ENCODE results near the gene MAP3K15. TPM values are rescaled to one million over a fixed set of nuclear protein-coding genes. Genes with fewer than 3 reads are reported as not detected.
A peak's percentile ranks its signal among the peaks of the same experiment; 100 is the strongest.
"Not testable (repeated sequence)": the region's sequence is repeated elsewhere in the genome, so short reads cannot be mapped to it uniquely, and the experiment has no call there.

Gene MAP3K15
- total RNA-seq, 1 donor from 2014 or later, result 2.1 TPM

- Histone ChIP-seq H3K27ac (ENCODE audit: low read depth, low read length) (no peak overlapping the region), H4K20me1 (ENCODE audit: insufficient read depth, low read length) (no peaks in the 10 kb centered on the region), H2AFZ (ENCODE audit: low read depth, low read length) (no peak overlapping the region), H3K79me2 (ENCODE audit: insufficient read depth, low read length) (no peaks in the 10 kb centered on the region), H3K36me3 (ENCODE audit: insufficient read depth, low read length) (no peaks in the 10 kb centered on the region), H3K4me2 (ENCODE audit: low read length) (no peak overlapping the region), H3K9ac (ENCODE audit: low read length) (no peak overlapping the region), H3K4me1 (ENCODE audit: insufficient read depth, low read length) (no peaks in the 10 kb centered on the region), H3K27me3 (ENCODE audit: insufficient read depth, low read length) (no peaks in the 10 kb centered on the region), H3K9me3 (ENCODE audit: insufficient read depth, low read depth, low read length) (no peaks in the 10 kb centered on the region), H3K4me3 (ENCODE audit: insufficient read depth, low read depth, low read length) (no peak overlapping the region)
- Mint-ChIP-seq H3K4me1 (ENCODE audit: low read depth, unreplicated experiment) (no peaks in the 10 kb centered on the region), H3K27ac (ENCODE audit: unreplicated experiment) (no peak overlapping the region), H3K27me3 (ENCODE audit: low read depth, unreplicated experiment) (peaks cover 3% of the 10 kb centered on the region), H3K9me3 (ENCODE audit: unreplicated experiment) (peaks cover 2% of the 10 kb centered on the region), H3K36me3 (ENCODE audit: low read depth, unreplicated experiment) (no peaks in the 10 kb centered on the region), H3K4me3 (ENCODE audit: unreplicated experiment) (no peak overlapping the region)
- FAIRE-seq, result no peak
- TF ChIP-seq CTCF (IDR thresholded peaks at IDR 0.05; ENCODE audit: insufficient read depth, low read depth, low read length) (no peak), EZH2 (IDR thresholded peaks at IDR 0.05; ENCODE audit: insufficient read depth, low read length) (no peak)
- no peak for DNase-seq (ENCODE audit: low read depth)
Observed at GRCh38 chrX:19496711-19497110, 18.6 kb downstream of the MAP3K15 start.

GRCh38 chrX:19487520-19488200 is 27.6 kb downstream of the MAP3K15 start:
- DNase-seq (ENCODE audit: low read depth), result no peak
- Mint-ChIP-seq H3K36me3 (ENCODE audit: low read depth, unreplicated experiment) (no peaks in the 10 kb centered on the region), H3K4me3 (ENCODE audit: unreplicated experiment) (no peak overlapping the region), H3K9me3 (ENCODE audit: unreplicated experiment) (no peaks in the 10 kb centered on the region), H3K27me3 (ENCODE audit: low read depth, unreplicated experiment) (no peaks in the 10 kb centered on the region), H3K4me1 (ENCODE audit: low read depth, unreplicated experiment) (no peaks in the 10 kb centered on the region), H3K27ac (ENCODE audit: unreplicated experiment) (no peak overlapping the region)
- no peaks in the 10 kb centered on the region for H3K36me3 ChIP-seq (ENCODE audit: insufficient read depth, low read length)
- H4K20me1 ChIP-seq (ENCODE audit: insufficient read depth, low read length), result no peaks in the 10 kb centered on the region
- TF ChIP-seq CTCF (IDR thresholded peaks at IDR 0.05; ENCODE audit: insufficient read depth, low read depth, low read length), result no peak
- TF ChIP-seq EZH2 (IDR thresholded peaks at IDR 0.05; ENCODE audit: insufficient read depth, low read length), result no peak
- no peak overlapping the region for H3K9ac ChIP-seq (ENCODE audit: low read length)
- no peaks in the 10 kb centered on the region for H3K9me3 ChIP-seq (ENCODE audit: insufficient read depth, low read depth, low read length)
- H3K4me3 ChIP-seq (ENCODE audit: insufficient read depth, low read depth, low read length), result no peak overlapping the region
- H3K4me1 ChIP-seq (ENCODE audit: insufficient read depth, low read length), result no peaks in the 10 kb centered on the region
- H3K4me2 ChIP-seq (ENCODE audit: low read length), result no peak overlapping the region
- H3K79me2 ChIP-seq (ENCODE audit: insufficient read depth, low read length), result no peaks in the 10 kb centered on the region
- H3K27me3 ChIP-seq (ENCODE audit: insufficient read depth, low read length), result no peaks in the 10 kb centered on the region
- FAIRE-seq, result no peak
- no peak overlapping the region for H2AFZ ChIP-seq (ENCODE audit: low read depth, low read length)
- no peak overlapping the region for H3K27ac ChIP-seq (ENCODE audit: low read depth, low read length)

- H3K9me3 Mint-ChIP-seq (ENCODE audit: unreplicated experiment), result peaks cover 2% of the 10 kb centered on the region
- no peaks in the 10 kb centered on the region for H3K36me3 Mint-ChIP-seq (ENCODE audit: low read depth, unreplicated experiment)
- Histone ChIP-seq H3K79me2 (ENCODE audit: insufficient read depth, low read length) (no peaks in the 10 kb centered on the region), H3K27ac (ENCODE audit: low read depth, low read length) (no peak overlapping the region), H3K4me2 (ENCODE audit: low read length) (no peak overlapping the region), H3K36me3 (ENCODE audit: insufficient read depth, low read length) (no peaks in the 10 kb centered on the region), H3K4me3 (ENCODE audit: insufficient read depth, low read depth, low read length) (no peak overlapping the region), H2AFZ (ENCODE audit: low read depth, low read length) (no peak overlapping the region), H4K20me1 (ENCODE audit: insufficient read depth, low read length) (no peaks in the 10 kb centered on the region), H3K27me3 (ENCODE audit: insufficient read depth, low read length) (no peaks in the 10 kb centered on the region), H3K4me1 (ENCODE audit: insufficient read depth, low read length) (no peaks in the 10 kb centered on the region), H3K9ac (ENCODE audit: low read length) (no peak overlapping the region), H3K9me3 (ENCODE audit: insufficient read depth, low read depth, low read length) (no peaks in the 10 kb centered on the region)
- no peaks in the 10 kb centered on the region for H3K27me3 Mint-ChIP-seq (ENCODE audit: low read depth, unreplicated experiment)
- H3K4me3 Mint-ChIP-seq (ENCODE audit: unreplicated experiment), result no peak overlapping the region
- H3K4me1 Mint-ChIP-seq (ENCODE audit: low read depth, unreplicated experiment), result no peaks in the 10 kb centered on the region
- TF ChIP-seq EZH2 (IDR thresholded peaks at IDR 0.05; ENCODE audit: insufficient read depth, low read length) (no peak), CTCF (IDR thresholded peaks at IDR 0.05; ENCODE audit: insufficient read depth, low read depth, low read length) (no peak)
- no peak overlapping the region for H3K27ac Mint-ChIP-seq (ENCODE audit: unreplicated experiment)
- DNase-seq (ENCODE audit: low read depth), result no peak
- FAIRE-seq, result no peak
Observed at GRCh38 chrX:19479458-19479857, 35.9 kb downstream of the MAP3K15 start.

GRCh38 chrX:19468383-19468782 is 46.9 kb downstream of the MAP3K15 start:
- FAIRE-seq, result peak; percentile 59
- not testable (repeated sequence) for H3K27me3 ChIP-seq (ENCODE audit: insufficient read depth, low read length); H3K4me3 Mint-ChIP-seq (ENCODE audit: unreplicated experiment); H3K27ac ChIP-seq (ENCODE audit: low read depth, low read length); H3K4me1 ChIP-seq (ENCODE audit: insufficient read depth, low read length); H3K9me3 ChIP-seq (ENCODE audit: insufficient read depth, low read depth, low read length); H3K9ac ChIP-seq (ENCODE audit: low read length); H3K27ac Mint-ChIP-seq (ENCODE audit: unreplicated experiment); DNase-seq (ENCODE audit: low read depth); H3K4me1 Mint-ChIP-seq (ENCODE audit: low read depth, unreplicated experiment); H3K36me3 ChIP-seq (ENCODE audit: insufficient read depth, low read length); H3K79me2 ChIP-seq (ENCODE audit: insufficient read depth, low read length); H4K20me1 ChIP-seq (ENCODE audit: insufficient read depth, low read length); H3K36me3 Mint-ChIP-seq (ENCODE audit: low read depth, unreplicated experiment); H3K9me3 Mint-ChIP-seq (ENCODE audit: unreplicated experiment); H3K4me2 ChIP-seq (ENCODE audit: low read length); H3K27me3 Mint-ChIP-seq (ENCODE audit: low read depth, unreplicated experiment); H3K4me3 ChIP-seq (ENCODE audit: insufficient read depth, low read depth, low read length); H2AFZ ChIP-seq (ENCODE audit: low read depth, low read length)
